GM12892 (cell line): ENCODE measurements around the gene FAM20A.

Source experiments
- POLR2A ChIP-seq: IDR thresholded peaks from 2 replicates; pipeline ENCODE4 v1.6.1; 2011; ENCODE audit warnings: low read depth, low read length, control low read depth
- POLR2AphosphoS5 ChIP-seq: IDR thresholded peaks from 2 replicates; pipeline ENCODE4 v1.6.1; 2011; ENCODE audit warnings: low read depth, low read length, control low read depth

DNA sequence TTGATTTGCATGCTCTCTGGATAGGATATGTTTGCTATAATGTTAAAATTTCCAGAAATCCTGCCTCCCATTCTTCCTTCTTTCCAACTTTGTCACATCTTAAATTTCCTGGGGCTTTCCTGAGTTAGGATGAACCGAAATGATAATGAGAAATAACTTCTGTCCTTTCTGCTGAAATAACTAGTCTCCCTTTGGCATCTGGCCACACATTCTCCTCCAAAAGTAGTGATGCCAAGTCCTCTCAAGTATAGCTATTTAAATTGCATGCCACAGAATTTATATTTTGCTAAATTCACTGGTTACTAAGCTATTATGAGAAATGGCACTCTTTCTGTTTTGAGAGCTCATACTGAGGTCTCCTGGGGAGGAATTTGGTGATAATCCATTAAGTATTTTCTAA is 30.6 kb downstream of the FAM20A start:
- no peak for TF ChIP-seq POLR2A
- TF ChIP-seq POLR2AphosphoS5: no peak
